ENCODE measurements around the gene RCE1.

DNA sequence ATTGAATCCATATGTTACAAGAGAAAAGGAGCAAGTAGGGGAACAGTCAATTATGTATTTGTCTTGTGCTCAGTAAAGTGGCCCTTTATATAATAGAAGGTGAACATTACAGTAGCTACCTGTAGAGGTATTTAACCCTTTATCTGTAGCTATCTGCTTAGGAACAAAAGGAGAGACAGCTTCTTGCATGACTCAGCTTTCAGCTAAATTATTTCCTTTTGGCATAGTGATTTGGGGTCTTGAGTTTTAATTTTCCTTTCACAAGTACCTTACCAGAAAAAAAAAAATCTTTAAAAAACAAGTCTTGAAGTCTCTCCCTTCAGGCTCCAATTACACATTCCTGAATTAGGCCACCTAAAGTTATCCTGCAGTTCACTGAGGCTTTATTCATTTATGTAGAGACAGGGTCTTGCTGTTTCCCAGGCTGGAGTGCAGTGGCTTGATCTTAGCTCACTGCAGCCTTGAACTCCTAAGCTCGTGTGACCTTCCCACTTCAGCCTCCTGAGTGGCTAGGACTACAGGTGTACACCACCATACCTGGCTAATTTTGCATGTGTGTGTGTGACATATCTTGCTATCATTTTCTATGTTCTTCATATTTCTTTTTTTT, 32.6 kb upstream of the RCE1 start:
- TF ChIP-seq, protein P1, sequence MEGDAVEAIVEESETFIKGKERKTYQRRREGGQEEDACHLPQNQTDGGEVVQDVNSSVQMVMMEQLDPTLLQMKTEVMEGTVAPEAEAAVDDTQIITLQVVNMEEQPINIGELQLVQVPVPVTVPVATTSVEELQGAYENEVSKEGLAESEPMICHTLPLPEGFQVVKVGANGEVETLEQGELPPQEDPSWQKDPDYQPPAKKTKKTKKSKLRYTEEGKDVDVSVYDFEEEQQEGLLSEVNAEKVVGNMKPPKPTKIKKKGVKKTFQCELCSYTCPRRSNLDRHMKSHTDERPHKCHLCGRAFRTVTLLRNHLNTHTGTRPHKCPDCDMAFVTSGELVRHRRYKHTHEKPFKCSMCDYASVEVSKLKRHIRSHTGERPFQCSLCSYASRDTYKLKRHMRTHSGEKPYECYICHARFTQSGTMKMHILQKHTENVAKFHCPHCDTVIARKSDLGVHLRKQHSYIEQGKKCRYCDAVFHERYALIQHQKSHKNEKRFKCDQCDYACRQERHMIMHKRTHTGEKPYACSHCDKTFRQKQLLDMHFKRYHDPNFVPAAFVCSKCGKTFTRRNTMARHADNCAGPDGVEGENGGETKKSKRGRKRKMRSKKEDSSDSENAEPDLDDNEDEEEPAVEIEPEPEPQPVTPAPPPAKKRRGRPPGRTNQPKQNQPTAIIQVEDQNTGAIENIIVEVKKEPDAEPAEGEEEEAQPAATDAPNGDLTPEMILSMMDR (IDR thresholded peaks at IDR 0.05), result no peak
- TF ChIP-seq POLR2AphosphoS5 (IDR thresholded peaks at IDR 0.05; ENCODE audit: low read depth, low read length) (no peak), SIN3A (IDR thresholded peaks at IDR 0.05; ENCODE audit: borderline replicate concordance, insufficient read depth, low read depth, low read length) (no peak)

Data from Panc1 (cell line).